IPS DF 4.7 (cell line): ENCODE results near the gene ATOH8.

Source experiments
- DNase-seq: peaks from one replicate; pipeline ENCODE4 v3.0.0-alpha.2; 2013; ENCODE audit warnings: low spot score; ENCODE audit errors: extremely low read depth

ATOH8 gene

DNA sequence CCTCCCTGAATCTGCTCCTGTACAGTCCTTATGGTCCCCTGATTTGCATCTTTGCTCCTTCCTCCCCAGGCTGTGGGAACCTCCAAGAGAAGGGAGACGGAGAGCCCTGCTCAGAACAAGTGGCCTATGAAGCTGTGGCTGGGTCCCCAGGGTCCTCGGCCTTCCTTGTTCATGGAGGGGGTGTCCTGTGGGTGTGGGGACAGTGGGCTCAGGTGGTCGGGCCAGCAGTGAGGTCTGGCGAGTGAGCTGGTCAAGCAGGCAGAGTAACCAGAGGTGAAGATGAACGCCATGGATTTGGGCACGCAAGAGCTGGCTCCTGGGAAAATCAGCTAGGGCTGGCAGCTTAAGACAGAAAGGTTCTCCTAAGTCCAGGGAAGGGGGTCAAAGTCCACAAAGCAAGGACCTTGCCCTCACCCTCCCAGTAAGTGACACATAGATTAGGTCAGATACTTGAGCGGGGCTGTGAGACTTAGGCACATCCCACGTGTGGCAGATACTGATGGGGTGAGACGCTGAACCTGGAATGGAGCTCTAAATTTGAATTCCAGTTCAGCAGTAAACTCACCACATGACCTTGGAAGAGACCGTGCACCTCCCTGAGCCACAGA lies 34.8 kb upstream of the ATOH8 start:
- no peak for DNase-seq

- DNase-seq, result no peak
Measured at GRCh38 chr2:85719609-85720240, 34.1 kb upstream of the ATOH8 start.

DNA sequence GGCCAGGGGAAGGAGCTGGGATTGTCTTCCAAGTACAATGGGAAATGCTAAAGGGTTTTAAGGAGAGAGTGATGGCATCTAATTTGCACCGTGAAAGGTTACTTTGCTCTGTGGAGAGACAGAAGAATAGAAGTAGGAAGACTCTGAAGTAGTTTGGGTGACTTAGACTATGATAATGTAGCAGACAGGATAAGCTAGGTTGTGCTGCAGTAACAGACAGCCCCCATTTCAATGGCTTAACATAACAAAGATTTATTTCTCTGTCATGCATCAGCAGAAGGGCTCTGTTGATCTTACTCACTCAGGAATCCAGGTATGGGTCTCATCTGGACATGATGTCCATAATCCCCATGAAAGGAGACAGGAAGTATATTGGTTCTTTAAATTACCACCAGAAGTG lies 33.3 kb upstream of the ATOH8 start:
- DNase-seq, result no peak

DNA sequence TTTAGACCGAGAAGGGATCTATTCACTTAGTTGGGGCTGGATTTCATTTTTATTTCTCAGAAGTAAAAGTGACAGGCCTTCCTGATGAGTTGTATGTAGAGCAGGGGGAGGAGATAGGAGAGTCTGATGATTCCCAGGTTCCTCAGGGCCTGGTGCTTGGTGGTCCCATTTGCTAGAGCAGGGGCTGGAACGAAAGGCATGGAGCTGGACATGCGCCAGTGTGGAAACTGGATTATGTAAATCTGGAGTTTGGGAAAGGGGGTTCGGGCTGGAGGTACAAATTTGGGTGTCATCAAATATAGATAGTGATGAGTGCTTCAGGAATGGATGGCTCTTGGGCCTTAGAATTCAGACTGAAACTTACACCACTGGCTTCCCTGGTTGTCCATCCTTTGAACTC lies 32.1 kb upstream of the ATOH8 start:
- DNase-seq, result no peak

DNA sequence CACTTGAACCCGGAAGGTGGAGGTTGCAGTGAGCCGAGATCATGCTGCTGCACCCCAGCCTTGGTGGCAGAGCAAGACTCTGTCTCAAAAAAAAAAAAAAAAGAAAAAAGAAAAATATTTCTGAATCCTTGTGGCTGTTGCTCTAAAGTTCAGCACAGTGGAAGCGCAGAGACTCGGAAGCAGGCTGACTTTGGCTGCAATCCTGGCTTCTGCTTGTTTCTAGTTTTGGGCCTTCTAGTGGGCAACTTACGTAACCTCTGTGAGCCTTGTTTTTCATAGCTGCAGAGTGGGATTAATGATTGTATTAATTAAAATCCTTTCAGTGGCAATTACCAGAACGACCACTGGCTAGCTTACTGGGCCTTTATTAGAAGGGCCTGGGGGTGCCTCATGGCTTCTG lies 31.3 kb upstream of the ATOH8 start:
- no peak for DNase-seq

- DNase-seq, result no peak
Measured at GRCh38 chr2:85723707-85724360, 30.0 kb upstream of the ATOH8 start.

GRCh38 chr2:85724731-85725181 lies 29.0 kb upstream of the ATOH8 start:
- DNase-seq, result no peak

- no peak for DNase-seq
Measured at GRCh38 chr2:85725451-85725850, 28.3 kb upstream of the ATOH8 start.

- no peak for DNase-seq
Measured at GRCh38 chr2:85727798-85728197, 26.0 kb upstream of the ATOH8 start.

DNA sequence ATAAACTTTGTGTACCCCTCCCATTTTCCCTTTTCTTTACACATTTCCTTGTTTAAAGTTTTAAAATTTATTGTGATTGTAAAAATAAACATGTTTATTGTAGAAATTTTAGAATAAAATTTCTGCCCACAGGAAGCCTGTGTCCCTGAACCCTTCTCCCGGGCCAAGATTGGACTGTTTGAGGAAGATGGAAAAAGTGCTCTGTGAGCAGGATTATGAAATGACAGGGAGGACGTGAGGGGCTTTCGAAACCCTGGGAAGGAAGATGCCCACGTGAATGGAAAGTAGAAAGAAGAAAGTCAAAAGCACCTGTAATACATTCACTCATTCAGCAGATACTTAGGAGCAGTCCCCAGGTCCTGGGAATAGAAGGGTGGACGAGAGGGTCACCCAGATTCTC lies 25.4 kb upstream of the ATOH8 start:
- DNase-seq, result no peak

DNA sequence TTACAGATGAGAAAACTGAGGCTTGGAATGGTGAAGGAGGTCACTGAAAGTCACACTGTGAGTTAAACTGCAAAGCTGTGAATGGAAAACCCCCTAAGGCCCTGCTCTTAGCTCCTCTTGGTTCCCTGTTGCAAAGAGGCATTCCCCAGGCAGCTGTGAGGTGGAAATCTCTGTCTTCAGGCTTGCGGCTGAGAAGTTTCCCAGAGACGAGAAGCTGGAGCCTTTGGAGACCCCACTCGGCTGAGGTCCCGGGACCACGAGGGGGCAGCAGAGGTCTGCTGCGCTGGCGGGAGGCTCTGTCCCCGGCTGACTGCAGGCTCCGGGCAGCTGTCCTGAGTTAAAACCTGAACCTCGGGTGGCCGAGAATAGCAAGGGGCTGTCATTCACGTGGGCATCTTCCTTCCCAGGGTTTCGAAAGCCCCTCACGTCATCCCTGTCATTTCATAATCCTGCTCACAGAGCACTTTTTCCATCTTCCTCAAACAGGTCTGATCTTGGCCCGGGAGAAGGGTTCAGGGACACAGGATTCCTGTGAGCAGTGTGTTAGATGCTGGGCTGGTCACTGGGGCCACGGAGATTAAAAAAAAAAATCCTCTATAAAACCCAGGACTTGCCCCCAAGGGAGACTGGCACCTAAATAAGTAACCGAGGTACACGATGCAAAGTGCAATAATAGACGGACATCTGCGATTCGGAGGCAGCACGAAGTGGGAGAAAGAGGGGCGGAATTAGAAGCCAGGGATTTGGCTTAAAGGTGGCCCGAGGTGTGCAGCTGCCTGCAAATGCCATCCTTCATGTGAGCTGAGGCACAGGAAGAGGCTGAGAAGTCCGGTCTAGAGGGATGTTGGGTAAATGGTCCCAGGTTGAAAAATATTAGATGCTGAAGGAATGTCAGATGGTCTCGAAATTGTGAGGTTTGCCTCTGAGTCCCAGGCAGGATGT lies 24.6 kb upstream of the ATOH8 start:
- peak; percentile 28 for DNase-seq

GRCh38 chr2:85729825-85730510 lies 23.8 kb upstream of the ATOH8 start:
- DNase-seq, result no peak

DNA sequence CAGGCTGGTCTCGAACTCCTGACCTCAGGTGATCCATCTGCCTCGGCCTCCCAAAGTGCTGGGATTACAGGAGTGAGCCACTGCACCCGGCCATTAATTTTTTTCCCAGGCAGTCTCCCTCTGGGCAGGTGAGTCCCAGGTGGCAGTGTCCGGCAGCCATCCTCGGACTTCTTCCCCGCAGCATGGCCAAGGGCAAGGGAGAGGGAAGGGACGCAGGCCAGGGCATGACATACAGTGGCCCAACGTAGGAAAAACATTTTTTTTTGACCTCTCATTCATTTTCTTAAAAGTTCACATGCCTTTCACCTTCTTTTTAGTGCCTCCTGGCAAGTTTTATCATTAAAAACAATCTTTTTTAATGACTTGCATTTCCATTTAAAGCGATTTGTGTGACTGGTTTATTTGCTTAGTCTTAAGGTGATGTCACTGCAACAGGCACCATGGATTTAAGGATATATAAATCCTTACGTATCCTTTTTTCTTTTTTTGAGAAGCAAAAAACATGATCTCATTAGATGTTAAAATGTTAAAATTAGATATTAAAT lies 23.0 kb upstream of the ATOH8 start:
- DNase-seq, result no peak

GRCh38 chr2:85731606-85732005 lies 22.2 kb upstream of the ATOH8 start:
- no peak for DNase-seq

GRCh38 chr2:85732467-85733120 lies 21.2 kb upstream of the ATOH8 start:
- DNase-seq, result no peak

GRCh38 chr2:85733121-85733960 lies 20.4 kb upstream of the ATOH8 start:
- DNase-seq, result no peak

- DNase-seq, result no peak
Measured at GRCh38 chr2:85734015-85734414, 19.8 kb upstream of the ATOH8 start.

- DNase-seq, result no peak
Measured at GRCh38 chr2:85734942-85735608, 18.7 kb upstream of the ATOH8 start.

DNA sequence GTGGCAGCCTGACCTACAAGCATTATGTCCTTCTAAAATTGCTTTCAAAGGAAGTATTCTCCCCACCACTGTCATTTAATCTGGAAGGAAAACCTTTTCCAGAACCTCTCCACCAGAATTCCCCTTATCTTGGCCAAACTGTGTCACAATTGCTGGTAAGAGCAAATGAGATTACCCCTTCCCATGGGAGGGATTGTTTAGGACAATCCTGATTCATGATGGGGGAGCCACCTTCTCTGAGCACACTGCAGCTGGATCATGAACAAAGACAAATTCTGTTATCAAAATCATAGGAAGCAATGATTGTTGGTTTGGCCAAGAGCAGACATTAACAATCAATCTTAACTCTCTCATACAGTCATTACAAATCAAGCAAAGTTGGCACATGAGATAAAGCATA lies 18.1 kb upstream of the ATOH8 start:
- no peak for DNase-seq
